ENCODE results near the gene ARMH3. TPM values are rescaled to one million over a fixed set of nuclear protein-coding genes. Genes with fewer than 3 reads are reported as not detected.
A peak's percentile ranks its signal among the peaks of the same experiment; 100 is the strongest.

Gene ARMH3
- total and polyA plus RNA-seq, 10 donors = 11.6 to 37.4 (median 21.6) TPM

- intact Hi-C loops (cut with DNase I; ENCODE audit: low total_unique reads) = no loop called here
- WGBS, 5 donors = 82 to 99% (median 95%) methylated on average over 3 of the region's 3 CpGs
- DNase-seq = no peak
- no peaks in the 10 kb centered on the region for H3K27me3 ChIP-seq (replicated peaks in 1 of 7)
- H3K27ac ChIP-seq = peak overlapping the region in 6 of 8 donors; percentile 76 to 87 (median 80)
- H3K9me3 ChIP-seq = no peaks in the 10 kb centered on the region
- peaks cover 21 to 79% (median 56%) of the 10 kb centered on the region in 6 donors for H3K4me1 ChIP-seq
- no peak for TF ChIP-seq CTCF (IDR thresholded peaks at IDR 0.05 in 8 of 11, conservative IDR thresholded peaks at IDR 0.05 in 3 of 11)
- no peak for TF ChIP-seq POLR2AphosphoS5 (IDR thresholded peaks at IDR 0.05)
- no peak for TF ChIP-seq POLR2A (IDR thresholded peaks at IDR 0.05)
- no peak overlapping the region for H3K4me3 ChIP-seq
- H3K36me3 ChIP-seq = peaks cover 0 to 63% (median 3%) of the 10 kb centered on the region in 6 donors
These were observed 88.3 kb downstream of the ARMH3 start for GRCh38 chr10:101967713-101968112.

DNA sequence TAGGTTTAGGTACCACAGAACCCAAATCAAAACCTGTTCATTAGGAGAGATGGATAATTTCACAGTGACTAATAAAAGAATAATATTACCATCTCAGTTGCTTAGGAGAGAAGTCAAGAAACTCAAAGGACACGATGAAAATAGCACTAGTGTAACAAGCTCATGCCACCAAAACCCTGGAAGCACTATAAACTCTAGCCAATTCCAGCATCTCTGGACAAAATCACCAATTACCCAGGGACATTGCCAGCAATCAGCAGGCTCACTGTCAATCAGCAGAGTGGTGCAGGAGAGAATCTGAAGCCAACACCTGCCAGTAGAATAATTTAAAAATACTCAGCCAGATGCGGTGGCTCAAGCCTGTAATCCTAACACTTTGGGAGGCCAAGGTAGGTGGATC lies 88.9 kb downstream of the ARMH3 start:
- Histone ChIP-seq H3K4me1 (peaks cover 18 to 78% (median 54%) of the 10 kb centered on the region in 6 donors), H3K4me3 (no peak overlapping the region), H3K9me3 (no peaks in the 10 kb centered on the region), H3K27me3 (replicated peaks in 1 of 7) (no peaks in the 10 kb centered on the region), H3K27ac (peak overlapping the region in 5 of 8 donors; percentile 6 to 87 (median 80)), H3K36me3 (peaks cover 0 to 57% (median under 1%) of the 10 kb centered on the region in 6 donors)
- TF ChIP-seq CTCF (IDR thresholded peaks at IDR 0.05 in 8 of 11, conservative IDR thresholded peaks at IDR 0.05 in 3 of 11) = no peak
- no peak for TF ChIP-seq POLR2A (IDR thresholded peaks at IDR 0.05)
- TF ChIP-seq POLR2AphosphoS5 (IDR thresholded peaks at IDR 0.05) = no peak
- WGBS, 5 donors = 81 to 98% (median 88%) methylated on average over 2 of the region's 2 CpGs
- intact Hi-C loops (cut with DNase I; ENCODE audit: low total_unique reads) = no loop called here
- no peak for DNase-seq

DNA sequence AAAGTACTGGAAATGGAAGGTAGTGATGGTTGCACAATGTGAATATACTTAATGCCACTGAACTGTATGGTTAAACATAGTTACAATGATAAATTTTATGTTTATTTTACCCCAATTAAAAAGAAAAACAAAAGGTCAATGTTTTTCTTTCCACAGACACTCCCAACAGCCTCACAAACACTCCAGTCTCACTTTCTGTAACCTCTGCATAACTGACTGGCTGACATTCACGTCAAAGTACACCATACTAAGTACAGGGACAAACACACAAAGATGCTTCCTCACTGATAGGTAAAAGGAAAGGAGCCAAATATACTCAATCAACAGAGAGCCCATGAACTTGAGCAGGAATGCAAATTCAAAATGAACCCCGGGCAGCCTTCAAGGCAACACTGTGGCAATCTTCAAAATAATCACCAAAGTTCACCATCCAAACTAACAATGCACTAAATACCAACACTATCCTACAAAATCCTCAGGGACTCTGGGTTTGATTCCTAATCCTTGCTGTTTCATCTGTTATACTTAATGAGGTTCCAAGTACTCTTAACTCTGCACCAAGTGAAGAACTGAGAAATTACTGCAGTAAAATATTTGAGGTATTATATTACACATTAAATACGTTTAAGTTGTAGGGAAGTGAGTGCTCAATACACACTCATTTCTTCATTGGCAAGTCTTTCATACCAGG lies 90.8 kb downstream of the ARMH3 start:
- Histone ChIP-seq H3K4me3 (no peak overlapping the region), H3K9me3 (no peaks in the 10 kb centered on the region), H3K4me1 (peaks cover 18 to 71% (median 57%) of the 10 kb centered on the region in 6 donors), H3K27ac (peak overlapping the region in 3 of 8 donors; percentile 0 to 32 (median 9)), H3K36me3 (peaks cover 0 to 48% (median 0%) of the 10 kb centered on the region in 6 donors), H3K27me3 (replicated peaks in 1 of 7) (no peaks in the 10 kb centered on the region)
- DNase-seq = no peak
- WGBS, 5 donors = 28 to 64% (median 42%) methylated on average over 3 of the region's 3 CpGs
- TF ChIP-seq POLR2A (IDR thresholded peaks at IDR 0.05) (no peak), POLR2AphosphoS5 (IDR thresholded peaks at IDR 0.05) (no peak), CTCF (IDR thresholded peaks at IDR 0.05 in 8 of 11, conservative IDR thresholded peaks at IDR 0.05 in 3 of 11) (no peak)
- intact Hi-C loops (cut with DNase I; ENCODE audit: low total_unique reads) = no loop called here
